Activated CD4-positive, CD25-positive, alpha-beta regulatory T cell treated with anti-CD3 and anti-CD28 coated beads, Interleukin-2, amount 50 U/mL, for 16 hours (primary cell): ENCODE data around the gene CTNNA2.

ENCODE experiments used
- DNase-seq: peaks from one replicate; pipeline ENCODE4 v3.0.0-alpha.2; 2020; ENCODE audit warnings: low read depth, low spot score

CTNNA2 gene

DNA sequence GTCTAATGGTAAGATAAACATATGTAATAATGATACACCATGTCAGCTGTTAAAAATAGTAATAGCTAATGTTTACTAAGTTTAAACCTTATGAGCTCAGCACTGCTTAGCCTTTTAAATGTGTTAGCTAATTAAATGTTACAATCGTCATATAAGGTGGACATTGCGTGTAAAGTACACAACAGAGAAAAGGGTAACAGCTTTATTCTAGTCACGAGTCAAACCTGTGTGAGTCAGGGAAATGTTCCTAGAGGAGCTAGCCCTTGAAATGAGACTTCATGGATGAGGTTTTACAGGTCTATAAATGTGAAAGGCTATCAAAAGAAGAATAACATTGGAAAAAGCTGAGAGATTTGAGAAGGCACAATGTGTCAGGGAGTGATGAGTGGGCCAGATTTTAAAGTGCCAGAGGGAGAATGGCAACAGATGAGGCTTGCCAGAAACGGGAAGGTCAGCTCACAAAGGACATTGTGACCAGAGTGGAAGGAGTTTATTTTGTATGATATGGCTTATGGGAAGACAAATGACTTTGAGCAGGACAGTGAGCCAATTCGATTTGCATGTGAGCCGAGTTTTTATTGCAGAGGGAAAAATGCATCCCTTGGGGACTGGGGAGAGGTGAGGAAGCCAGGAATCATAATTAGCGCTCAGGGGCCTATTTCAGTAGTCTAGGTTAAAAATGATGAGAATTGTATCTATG lies 276.3 kb downstream of the CTNNA2 start:
- DNase-seq, result no peak

DNA sequence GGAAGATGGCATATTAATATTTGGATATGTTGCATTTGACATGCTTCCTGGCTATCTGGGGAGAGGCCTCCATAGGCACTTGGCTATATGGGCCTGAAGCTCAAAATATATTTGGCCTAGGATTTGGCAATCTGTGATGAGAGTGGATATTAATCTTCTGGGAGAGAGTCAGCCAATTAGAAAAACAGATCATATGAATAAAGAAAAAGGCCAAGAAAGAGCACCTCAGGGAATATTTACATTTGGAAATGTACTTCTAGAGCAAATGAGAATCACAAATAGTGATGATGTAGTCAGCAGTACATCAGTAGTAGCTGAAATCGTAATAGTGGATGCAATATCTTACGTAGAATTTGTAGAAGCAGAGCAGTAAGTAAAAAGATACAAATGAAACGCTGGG lies 277.0 kb downstream of the CTNNA2 start:
- DNase-seq, result no peak

DNA sequence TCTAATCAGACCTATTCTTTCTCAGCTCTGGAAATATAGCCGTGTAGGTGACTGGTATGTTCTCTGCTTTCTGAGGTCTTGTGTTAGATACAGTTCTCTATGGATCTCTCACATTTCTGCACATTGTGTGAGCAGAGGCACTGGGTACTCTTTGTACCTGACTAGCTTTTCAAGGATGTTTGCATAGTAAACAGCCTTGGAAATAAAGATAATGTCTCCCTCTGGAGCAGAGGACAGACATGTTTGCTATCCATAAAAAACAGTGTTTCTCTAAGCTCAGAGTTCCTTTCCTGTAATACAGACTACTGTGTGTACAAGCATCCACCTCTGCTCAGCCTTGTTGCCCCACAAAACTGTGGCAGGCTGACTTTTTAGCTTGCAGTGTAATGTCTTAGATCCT lies 279.2 kb downstream of the CTNNA2 start:
- no peak for DNase-seq

DNA sequence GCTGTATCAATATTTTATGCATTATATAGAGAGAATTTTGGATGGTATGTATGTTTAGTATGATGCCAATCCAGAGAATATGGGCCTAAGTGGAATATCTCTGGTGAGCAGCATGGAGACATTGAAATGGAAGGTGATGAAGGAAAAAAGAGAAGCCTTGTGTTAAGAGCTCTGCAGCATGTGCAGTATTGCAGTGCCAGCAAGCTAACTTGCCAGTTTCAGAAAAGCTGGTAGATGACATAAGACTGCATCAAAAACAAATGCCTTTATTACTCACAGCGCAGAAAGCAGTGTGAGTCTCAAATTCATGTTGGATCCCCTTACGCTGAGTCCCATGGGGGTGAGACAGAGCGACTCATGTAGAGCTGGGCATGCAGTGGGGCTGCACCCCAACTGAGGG lies 280.2 kb downstream of the CTNNA2 start:
- DNase-seq, result no peak

DNA sequence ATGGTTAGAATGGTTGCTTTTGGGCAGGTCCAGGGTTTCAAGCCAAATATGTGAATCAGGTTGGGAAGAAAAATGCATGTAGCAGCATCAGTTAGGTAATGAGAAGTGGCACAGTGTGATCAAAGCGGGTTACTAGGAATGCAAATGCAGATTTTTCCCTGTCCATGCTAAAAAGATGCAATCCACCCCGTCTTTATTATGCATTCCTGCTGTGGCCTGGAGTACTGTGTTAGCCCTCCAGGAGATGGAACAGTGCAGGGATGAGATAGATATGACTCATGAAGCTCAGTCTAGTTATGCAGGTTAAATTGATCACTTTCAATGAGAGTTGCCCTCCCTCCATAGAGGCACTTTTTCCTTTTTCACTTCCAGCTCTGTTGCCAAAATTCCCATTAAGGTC lies 283.8 kb downstream of the CTNNA2 start:
- no peak for DNase-seq

DNA sequence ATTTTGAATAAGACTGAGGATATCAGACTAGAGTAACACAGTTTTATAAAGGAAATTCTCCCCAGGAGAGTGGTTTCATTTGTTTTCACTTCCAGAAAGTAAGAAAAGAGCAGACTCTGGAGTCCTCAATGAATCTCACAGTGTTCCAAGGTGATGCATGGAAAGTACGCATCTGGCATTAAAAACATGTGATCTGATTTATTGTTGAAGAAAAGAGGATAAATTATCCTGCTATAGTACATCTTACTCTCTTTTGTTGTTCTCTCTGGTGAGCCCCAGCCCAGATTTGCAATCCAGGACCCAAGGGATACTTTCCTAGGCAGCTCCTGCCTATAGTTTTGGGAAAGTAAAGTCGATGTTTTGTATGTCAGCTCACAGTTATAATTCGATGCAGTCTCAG lies 285.9 kb downstream of the CTNNA2 start:
- no peak for DNase-seq

DNA sequence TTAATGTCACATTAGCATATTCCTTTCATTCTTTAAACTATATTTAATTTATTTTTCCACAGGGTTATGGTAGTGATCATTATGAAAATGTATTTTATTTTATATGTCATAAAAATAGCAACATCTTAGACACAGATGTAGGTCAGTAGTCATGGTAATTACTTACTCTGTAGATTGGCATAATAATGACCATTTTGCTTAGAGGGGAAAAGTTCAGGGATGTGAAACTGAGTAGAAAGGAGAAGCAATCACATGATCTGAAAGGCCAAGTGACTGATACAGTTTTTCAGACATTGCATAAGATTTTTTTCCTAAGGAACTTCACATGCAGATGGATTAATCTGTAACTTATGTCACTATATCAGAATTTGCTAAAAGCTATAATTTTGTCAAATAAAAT lies 286.9 kb downstream of the CTNNA2 start:
- no peak for DNase-seq

DNA sequence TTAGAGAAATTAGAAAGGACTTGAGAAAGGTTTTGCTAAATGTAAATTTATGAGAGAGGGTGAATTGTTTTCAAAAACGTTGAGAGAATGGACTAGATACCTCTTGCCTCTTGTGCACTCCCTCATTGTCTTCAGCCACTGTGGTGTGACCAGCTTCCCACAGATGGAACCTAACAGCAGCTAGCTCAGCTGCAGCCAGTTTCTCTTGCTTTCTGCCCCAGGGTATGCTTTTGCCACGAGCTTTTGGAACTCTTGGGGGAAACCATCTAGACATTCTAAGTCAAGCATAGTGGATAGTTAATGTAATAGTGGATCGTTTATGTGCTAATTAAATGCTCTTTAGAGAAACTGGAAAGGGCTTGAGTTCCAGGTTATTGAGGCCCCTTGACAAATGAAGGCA lies 288.2 kb downstream of the CTNNA2 start:
- no peak for DNase-seq

DNA sequence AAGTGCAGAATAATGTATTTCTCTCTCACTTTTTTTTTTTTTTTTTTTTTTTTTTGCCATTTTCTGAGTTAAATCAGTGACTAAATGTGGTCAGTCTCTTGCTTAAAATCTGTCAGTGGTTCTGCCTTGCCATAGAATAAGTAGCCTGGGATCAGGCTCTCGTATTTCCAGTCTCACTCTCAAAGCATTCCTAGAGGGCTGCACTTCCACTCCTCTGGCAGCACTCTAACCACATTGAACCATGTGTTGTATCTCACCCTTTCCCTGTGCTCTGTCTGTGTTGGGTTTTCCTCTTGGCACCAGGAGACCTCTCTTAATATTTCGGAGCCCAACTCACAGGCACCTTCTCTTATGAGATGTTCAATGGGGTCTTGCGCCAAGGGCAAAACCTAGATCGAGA lies 304.4 kb downstream of the CTNNA2 start:
- DNase-seq, result no peak

DNA sequence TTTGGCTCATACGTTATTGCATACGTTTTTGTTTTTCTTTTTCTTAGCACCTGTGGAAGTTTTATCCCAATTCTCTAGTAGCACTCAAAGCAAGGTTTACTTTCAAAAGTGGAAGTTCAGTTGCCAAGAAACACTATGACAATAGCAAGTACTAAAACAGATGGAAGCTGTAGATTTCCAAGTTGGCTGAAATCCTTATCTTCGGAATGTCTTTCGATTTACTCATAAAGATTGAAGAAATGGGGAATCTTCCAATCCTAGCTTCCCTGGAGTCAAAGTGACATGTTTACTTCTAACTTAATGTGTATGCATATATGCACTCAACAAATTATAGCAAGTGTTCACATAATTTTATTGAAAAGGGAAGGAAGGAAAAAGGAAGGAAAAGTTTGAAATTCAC lies 307.4 kb downstream of the CTNNA2 start:
- DNase-seq, result no peak

DNA sequence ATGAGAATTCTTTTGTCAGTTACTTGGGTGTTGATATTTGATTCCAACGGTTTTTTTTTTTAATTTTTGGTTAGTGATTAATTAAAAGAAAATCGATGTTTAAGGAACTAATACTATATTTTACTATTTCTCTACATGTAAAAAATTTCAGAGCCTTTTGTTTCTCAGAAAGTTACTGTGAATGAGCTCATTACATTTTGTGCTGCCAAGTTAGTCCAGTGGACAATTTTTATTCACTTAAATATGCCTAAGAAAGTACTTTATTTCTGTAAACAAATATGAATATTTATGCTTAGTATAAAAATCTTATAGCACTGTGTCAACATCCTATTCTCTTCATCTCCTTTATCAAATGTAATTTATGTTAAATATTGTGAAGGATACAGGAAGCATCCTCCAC lies 309.3 kb downstream of the CTNNA2 start:
- no peak for DNase-seq

DNA sequence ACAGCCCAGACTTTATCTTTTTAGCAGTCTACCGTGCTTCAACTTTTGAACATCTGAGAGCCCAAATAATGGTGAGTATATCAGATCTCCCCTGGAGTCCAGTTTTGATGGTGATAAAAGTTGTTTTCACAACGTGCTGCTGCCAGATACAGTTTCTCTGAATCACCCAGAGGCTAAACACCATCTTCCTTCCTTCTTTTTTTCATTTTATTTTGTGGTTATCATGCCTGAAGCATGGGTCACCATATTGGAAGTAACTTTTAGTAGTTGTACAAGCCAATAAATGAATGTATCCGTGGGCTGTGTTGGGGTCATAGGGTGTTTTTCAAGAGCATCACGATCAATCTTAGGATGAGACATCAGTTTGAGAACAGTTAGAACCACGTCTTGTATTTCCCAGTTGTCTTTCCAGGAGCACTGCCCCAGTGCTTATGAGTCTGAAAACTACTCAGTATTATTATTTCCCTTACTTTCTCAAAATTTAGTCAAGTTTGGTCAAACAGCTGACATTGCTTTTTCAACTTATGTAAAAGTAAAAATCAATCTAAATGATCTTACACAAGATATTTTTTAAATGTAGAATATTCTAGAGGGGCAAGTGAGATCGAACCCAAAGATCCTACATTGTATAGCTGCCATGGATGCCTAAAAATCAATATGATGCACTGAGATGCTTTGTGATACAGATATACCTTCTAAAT lies 311.4 kb downstream of the CTNNA2 start:
- DNase-seq, result no peak

DNA sequence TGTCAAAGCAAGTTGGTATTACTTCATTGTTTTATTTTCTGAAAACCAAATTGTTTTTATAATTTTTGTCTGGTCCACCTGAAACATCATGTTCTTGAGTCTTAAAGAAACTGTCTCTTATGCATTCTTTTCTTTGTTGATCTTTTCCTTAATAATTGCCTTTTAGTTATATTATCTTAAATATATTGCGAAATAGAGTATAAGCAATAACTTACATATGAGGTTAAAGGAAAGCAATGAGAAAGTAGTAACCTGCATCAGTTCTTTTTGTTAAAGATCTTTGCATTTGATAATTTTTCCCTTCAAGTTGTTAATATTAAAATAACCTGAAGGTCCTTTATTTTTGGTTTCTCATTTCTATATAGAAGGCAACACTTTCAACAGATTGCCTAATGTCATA lies 315.0 kb downstream of the CTNNA2 start:
- no peak for DNase-seq

DNA sequence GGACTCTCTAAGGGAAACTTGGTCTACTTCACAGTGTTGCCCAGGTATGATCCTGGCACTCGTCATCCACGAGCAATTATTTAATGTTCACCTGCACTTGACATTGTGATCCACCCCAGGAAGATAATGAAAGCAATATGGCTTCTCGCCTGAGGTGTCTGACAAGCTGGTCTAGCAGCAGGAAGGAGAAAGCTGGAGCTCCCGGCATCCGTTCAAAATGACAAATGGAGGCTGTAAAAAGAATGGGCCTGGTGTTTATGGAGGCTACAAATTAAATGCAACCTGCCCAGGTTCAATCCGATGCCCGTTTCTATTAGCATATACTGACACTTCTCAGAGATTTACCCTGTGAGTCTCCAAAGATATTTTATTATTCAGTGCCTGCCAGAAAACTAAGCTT lies 317.6 kb downstream of the CTNNA2 start:
- no peak for DNase-seq

DNA sequence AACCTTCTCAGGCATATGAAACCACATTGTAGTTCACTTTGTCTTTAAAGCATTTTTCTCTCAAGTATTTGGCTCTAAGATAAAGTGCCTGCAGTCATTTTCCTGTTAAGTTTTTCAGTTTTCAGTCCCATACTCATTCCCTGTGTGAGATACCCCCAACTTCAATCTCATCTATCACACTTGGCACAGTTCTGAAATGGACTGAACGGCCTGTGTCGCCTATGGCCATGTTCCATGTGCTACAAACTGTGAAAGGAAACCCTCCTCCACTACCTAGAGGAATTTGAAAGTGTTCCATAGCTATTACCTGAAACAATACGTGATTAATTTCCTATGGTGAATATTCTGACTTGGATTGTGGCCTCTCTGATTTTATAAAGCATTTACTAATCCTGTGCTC lies 319.1 kb downstream of the CTNNA2 start:
- DNase-seq, result no peak

DNA sequence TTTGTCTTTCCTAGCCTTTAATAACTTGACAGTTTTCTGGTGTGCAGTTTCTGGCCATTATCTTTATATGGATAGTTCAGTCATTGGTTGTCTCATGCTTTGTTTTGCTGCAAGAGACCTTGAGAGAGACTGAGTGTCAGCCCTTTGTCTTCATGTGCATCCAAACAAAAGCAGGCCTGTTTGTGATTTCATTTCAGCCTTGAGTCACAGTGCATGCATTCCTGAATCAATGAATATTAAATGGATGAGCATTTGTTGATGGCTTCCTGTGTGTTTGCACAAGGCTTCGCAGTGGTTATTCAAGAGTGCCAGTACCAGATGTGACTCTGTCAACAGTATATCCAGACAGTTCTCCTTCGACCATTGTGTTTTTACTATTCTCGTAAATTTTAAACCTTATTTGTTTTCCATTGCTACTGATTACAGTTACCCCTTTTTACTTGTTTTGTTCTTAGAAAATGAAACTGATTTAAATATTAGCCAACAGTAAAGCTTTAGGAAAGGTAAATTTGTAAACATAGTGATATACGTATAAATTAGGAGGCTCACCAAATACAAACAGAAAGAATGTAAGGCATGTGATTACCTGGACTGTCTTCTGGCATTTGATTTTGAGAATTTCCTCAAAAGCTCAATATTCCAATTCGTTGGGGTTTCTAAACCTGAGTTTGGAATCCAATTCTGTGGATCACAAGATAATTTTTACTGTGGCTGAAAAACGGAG lies 319.8 kb downstream of the CTNNA2 start:
- no peak for DNase-seq

DNA sequence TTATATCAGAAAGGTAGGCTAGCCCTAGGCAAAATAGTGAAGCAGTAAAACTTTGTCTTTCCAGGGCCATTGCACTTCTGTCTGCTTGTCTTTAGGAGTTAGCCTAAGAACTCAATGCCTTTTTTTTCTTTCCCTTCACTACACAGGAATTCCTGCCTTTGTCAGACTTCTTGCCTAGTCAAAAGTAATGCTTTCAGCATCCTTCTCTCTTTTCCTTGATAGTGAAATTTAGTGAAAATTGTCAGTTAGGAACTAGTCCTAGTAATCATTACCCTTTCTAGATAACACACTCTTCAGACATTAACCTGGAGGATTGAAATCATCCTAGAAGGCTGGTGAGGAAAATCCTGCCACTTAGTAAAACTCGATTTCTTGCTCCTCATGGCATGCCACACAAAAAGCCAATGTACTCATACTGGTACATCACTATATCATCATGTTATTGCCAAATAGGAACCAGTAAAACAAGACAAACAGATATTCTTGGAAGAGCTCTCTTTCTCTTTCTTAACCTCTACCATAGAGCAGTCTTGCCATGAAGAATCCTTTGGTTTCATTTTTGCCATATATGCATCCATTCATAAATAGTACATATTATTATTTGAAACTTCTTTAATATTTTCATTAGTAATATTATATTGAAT lies 320.5 kb downstream of the CTNNA2 start:
- no peak for DNase-seq

DNA sequence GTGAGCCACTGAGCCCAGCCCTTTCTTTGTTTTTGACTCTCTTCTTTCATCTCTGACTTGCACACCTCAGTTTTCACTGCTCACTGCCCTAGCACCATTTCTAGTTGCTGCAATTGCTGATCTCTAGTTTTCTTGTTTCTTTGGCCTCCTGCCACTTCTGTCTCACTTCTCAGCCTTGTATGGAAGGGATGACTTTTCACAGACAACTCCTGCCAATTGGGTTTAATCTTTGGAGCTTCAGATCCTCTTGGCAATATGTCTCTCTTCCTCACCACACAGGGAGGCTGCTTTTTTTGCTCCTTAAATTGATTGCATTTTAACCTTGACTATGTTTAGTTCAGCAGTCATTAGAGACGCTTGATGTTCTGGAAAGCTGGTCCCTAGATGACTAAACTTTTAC lies 323.1 kb downstream of the CTNNA2 start:
- no peak for DNase-seq

DNA sequence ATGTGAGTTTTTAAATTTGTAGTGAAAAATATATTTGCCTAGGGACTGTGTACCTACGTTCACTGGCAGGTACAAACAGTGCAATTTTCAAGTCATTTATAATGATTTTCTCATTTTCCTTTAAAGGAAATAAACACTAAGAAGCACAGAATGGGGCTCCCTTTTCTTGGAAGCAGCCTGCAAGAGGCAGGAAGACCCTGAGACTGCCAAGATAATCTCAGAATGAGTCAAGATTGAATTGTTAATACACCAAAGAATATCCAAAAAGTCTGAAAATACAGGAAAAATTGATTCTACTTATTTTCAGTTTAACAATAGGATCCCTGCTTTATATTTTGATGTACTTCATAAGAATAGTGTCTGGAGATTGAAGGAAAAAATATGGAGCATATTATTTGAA lies 331.2 kb downstream of the CTNNA2 start:
- no peak for DNase-seq

DNA sequence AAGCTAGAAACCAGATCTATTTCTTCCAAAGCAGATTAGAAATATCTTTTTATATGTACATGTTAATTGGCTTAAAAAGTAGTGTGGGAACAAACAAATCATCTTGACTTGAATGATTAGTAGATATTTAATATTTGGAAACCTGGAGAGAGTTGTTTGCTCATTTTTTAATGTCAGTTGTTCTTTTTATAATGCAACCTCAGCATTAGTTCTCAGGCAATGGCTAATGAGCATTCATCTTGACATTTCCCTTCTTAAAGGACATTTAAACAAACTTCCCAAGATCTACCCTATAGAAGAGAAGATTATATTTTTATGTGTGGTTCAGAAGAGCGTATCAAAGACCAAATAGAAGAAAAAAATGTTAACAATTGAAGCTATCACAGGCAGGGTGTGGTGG lies 334.0 kb downstream of the CTNNA2 start:
- no peak for DNase-seq

DNA sequence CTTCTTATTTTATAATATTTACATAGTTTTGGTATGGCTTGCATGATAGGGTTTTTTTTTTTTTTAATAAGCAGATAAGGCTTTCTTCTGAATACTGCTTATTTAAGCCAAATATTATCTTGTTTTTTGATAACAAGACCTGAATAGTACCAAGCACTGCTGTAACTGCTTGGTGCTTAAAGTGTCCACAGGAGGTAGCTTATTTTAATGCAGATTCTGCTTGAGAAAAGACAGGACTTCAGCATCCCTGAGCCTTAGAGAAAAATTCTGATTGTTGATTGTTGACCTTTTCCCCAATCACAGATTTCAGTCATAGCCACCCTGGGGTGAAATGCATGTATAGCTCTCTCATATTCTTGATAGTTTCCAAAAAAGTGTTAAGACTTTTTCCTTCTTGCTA lies 336.4 kb downstream of the CTNNA2 start:
- no peak for DNase-seq

DNA sequence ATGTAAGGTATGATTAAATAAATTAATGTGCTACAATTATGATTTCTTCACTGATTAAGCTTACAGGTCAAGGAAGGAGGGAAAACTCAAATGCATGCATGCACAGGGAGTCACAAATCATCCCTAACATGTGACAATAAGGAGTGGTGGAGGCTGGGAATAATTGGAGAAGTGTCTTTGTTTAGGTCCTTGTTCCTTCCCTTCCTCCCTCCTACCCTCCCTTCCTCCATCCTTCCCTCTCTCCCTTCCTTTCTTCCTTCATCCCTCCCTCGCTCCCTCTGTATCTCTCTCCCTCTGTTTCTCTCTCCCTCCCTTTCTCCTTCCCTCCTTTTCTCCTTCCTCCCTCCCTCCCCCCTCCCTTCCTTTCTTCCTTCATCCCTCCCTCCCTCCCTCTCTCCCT lies 337.1 kb downstream of the CTNNA2 start:
- no peak for DNase-seq

DNA sequence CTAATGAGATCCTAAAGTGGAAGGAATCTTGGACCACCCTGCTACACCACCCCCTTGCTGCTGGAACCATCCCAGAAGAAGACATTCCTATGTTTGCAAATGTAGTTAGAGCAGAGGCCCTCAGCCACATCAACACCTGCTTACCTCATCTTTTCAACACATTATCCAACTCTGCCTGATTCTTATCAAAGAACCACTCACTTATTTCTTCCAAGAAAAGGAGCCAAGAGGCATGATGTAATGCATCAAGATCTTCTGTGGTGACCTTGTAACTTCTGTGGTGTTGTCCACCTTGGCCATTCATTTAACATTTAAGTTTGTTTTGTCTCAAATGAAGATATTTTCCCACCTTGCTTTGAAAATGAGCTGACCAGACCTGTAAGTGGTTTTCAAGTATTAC lies 338.1 kb downstream of the CTNNA2 start:
- no peak for DNase-seq
